ENCODE data around the gene TRIM28. TPM values are rescaled to one million over a fixed set of nuclear protein-coding genes. Genes with fewer than 3 reads are reported as not detected.

TRIM28 gene
- total RNA-seq, 2 donors from 2014 or later = 159 to 168 TPM

- intact Hi-C loops (cut with DNase I) = no loop called here
- no peak for DNase-seq (ENCODE audit: low spot score)
Measured at GRCh38 chr19:58545286-58546018, 1.6 kb downstream of the TRIM28 start.

- intact Hi-C loops (cut with DNase I) = no loop called here
- DNase-seq (ENCODE audit: low spot score) = no peak
Measured at GRCh38 chr19:58546019-58546530, 2.2 kb downstream of the TRIM28 start.

GRCh38 chr19:58547323-58548312 lies 3.8 kb downstream of the TRIM28 start:
- no peak for DNase-seq (ENCODE audit: low spot score)
- intact Hi-C loops (cut with DNase I) = no loop called here

GRCh38 chr19:58548859-58549663 lies 5.2 kb downstream of the TRIM28 start:
- no peak for DNase-seq (ENCODE audit: low spot score)
- intact Hi-C loops (cut with DNase I) = no loop called here

GRCh38 chr19:58549664-58550361 lies 5.9 kb downstream of the TRIM28 start:
- intact Hi-C loops (cut with DNase I) = no loop called here
- DNase-seq (ENCODE audit: low spot score) = no peak

- intact Hi-C loops (cut with DNase I) = no loop called here
Measured at GRCh38 chr19:58550362-58551122, 6.7 kb downstream of the TRIM28 start.

GRCh38 chr19:58551123-58551497 lies 7.2 kb downstream of the TRIM28 start:
- intact Hi-C loops (cut with DNase I) = no loop called here
- no peak for DNase-seq (ENCODE audit: low spot score)

More at GRCh38 chr19:58550362-58551122, 6.7 kb downstream of the TRIM28 start:
- no peak for DNase-seq (ENCODE audit: low spot score)

GRCh38 chr19:58551577-58552471 lies 8.0 kb downstream of the TRIM28 start:
- intact Hi-C loops (cut with DNase I) = no loop called here
- DNase-seq (ENCODE audit: low spot score) = no peak

GRCh38 chr19:58552655-58553054 lies 8.8 kb downstream of the TRIM28 start:
- intact Hi-C loops (cut with DNase I) = no loop called here
- DNase-seq (ENCODE audit: low spot score) = no peak

- peak; percentile 73 for DNase-seq (ENCODE audit: low spot score)
- intact Hi-C loops (cut with DNase I) = no loop called here
Measured at GRCh38 chr19:58553799-58554493, 10.1 kb downstream of the TRIM28 start.

GRCh38 chr19:58554494-58555368 lies 10.9 kb downstream of the TRIM28 start, which contains the start of gene CHMP2A:
Gene CHMP2A, minus strand, starts transcription at chr19:58555105. Its CDS starts 893 bp downstream, at chr19:58554212.
- intact Hi-C loops (cut with DNase I) = no loop called here
- peak; percentile 100 for DNase-seq (ENCODE audit: low spot score)

GRCh38 chr19:58555369-58555885 lies 11.6 kb downstream of the TRIM28 start:
- intact Hi-C loops (cut with DNase I) = no loop called here
- peak; percentile 76 for DNase-seq (ENCODE audit: low spot score)

GRCh38 chr19:58555920-58556621 lies 12.2 kb downstream of the TRIM28 start:
- intact Hi-C loops (cut with DNase I) = no loop called here
- DNase-seq (ENCODE audit: low spot score) = peak; percentile 69

GRCh38 chr19:58556622-58557220 lies 12.9 kb downstream of the TRIM28 start:
- intact Hi-C loops (cut with DNase I) = no loop called here
- peak; percentile 62 for DNase-seq (ENCODE audit: low spot score)

Data from posterior vena cava (tissue), 2 donors.